Trophoblast cell (in vitro differentiated cells and primary cell): ENCODE data around the gene PCNX1.

Experiments used
- DNase-seq, 2 donors: peaks; one replicate each; pipeline ENCODE4 v3.0.0-alpha.2; 2016
- H2AFZ ChIP-seq: 2 replicates; pipeline ENCODE4 v1.6.1; 2013; ENCODE audit warnings: low read length, moderate library complexity, mild to moderate bottlenecking; ENCODE audit not compliant: insufficient read depth, poor library complexity
- H2AK5ac ChIP-seq: 2 replicates; pipeline ENCODE4 v1.6.1; 2013; ENCODE audit warnings: mild to moderate bottlenecking, low read length
- H2BK120ac ChIP-seq: 2 replicates; pipeline ENCODE4 v1.6.1; 2013; ENCODE audit warnings: low read length, mild to moderate bottlenecking, moderate library complexity; ENCODE audit not compliant: insufficient read depth, poor library complexity
- H2BK12ac ChIP-seq: 2 replicates; pipeline ENCODE4 v1.6.1; 2013; ENCODE audit warnings: mild to moderate bottlenecking, low read length, moderate library complexity
- H2BK5ac ChIP-seq: 2 replicates; pipeline ENCODE4 v1.6.1; 2013; ENCODE audit warnings: low read length, low read depth, moderate library complexity, mild to moderate bottlenecking; ENCODE audit not compliant: poor library complexity
- H3K14ac ChIP-seq: 2 replicates; pipeline ENCODE4 v1.6.1; 2013; ENCODE audit warnings: mild to moderate bottlenecking, low read length
- H3K18ac ChIP-seq: 2 replicates; pipeline ENCODE4 v1.6.1; 2013; ENCODE audit warnings: mild to moderate bottlenecking, low read length
- H3K23ac ChIP-seq: 2 replicates; pipeline ENCODE4 v1.6.1; 2013; ENCODE audit warnings: low read length
- H3K27ac ChIP-seq: 2 replicates; pipeline ENCODE4 v1.5.1; 2013; ENCODE audit warnings: low read depth, mild to moderate bottlenecking, inconsistent platforms, low read length, moderate library complexity
- H3K27me3 ChIP-seq: 2 replicates; pipeline ENCODE4 v1.6.1; 2013; ENCODE audit warnings: inconsistent platforms, mild to moderate bottlenecking, low read length, moderate library complexity; ENCODE audit not compliant: insufficient read depth
- H3K36me3 ChIP-seq, 2 experiments: 1 replicate in 1 of 2; 2 replicates in 1 of 2; pipeline ENCODE4 v1.6.1; 2013; ENCODE audit warnings: low read length in 2 of 2, mild to moderate bottlenecking in 2 of 2, moderate library complexity in 1 of 2; ENCODE audit not compliant: insufficient read depth in 2 of 2, control insufficient read depth in 1 of 2
- H3K4ac ChIP-seq: 2 replicates; pipeline ENCODE4 v1.6.1; 2013; ENCODE audit warnings: low read depth, mild to moderate bottlenecking, low read length, moderate library complexity
- H3K4me1 ChIP-seq, 2 experiments: 1 replicate in 1 of 2; 2 replicates in 1 of 2; pipeline ENCODE4 v1.6.1; 2013; ENCODE audit warnings: low read length in 2 of 2, mild to moderate bottlenecking in 2 of 2, moderate library complexity in 1 of 2; ENCODE audit not compliant: insufficient read depth in 2 of 2, control insufficient read depth in 1 of 2
- H3K4me2 ChIP-seq: 2 replicates; pipeline ENCODE4 v1.6.1; 2013; ENCODE audit warnings: inconsistent platforms, mild to moderate bottlenecking, low read length, moderate library complexity
- H3K4me3 ChIP-seq: 2 replicates; pipeline ENCODE4 v1.5.1; 2013; ENCODE audit warnings: mild to moderate bottlenecking, low read depth, low read length, inconsistent platforms
- H3K79me1 ChIP-seq: one replicate; pipeline ENCODE4 v1.6.1; 2013; ENCODE audit warnings: low read length
- H3K79me2 ChIP-seq: 2 replicates; pipeline ENCODE4 v1.6.1; 2013; ENCODE audit warnings: low read length, mild to moderate bottlenecking; ENCODE audit not compliant: control insufficient read depth, insufficient read depth, poor library complexity
- H3K9ac ChIP-seq: 2 replicates; pipeline ENCODE4 v1.6.1; 2013; ENCODE audit warnings: mild to moderate bottlenecking, low read length
- H3K9me3 ChIP-seq: 2 replicates; pipeline ENCODE4 v1.6.1; 2013; ENCODE audit warnings: low read depth, mild to moderate bottlenecking, control low read depth, inconsistent platforms, low read length; ENCODE audit not compliant: insufficient read depth
- H4K12ac ChIP-seq: 2 replicates; pipeline ENCODE4 v1.6.1; 2013; ENCODE audit warnings: low read depth, mild to moderate bottlenecking, low read length, moderate library complexity
- H4K8ac ChIP-seq: 2 replicates; pipeline ENCODE4 v1.6.1; 2013; ENCODE audit warnings: low read depth, mild to moderate bottlenecking, low read length, moderate library complexity
- H4K91ac ChIP-seq: one replicate; pipeline ENCODE4 v1.6.1; 2013; ENCODE audit warnings: low read depth, mild to moderate bottlenecking, low read length, moderate library complexity
- WGBS: extraction: QIAGEN DNeasy Blood & Tissue Kit; methylation state at CpG from one replicate; pipeline ENCODE4 v1.1.7; 2013; ENCODE audit warnings: missing lambda C conversion rate; ENCODE audit not compliant: insufficient read length, insufficient coverage; ENCODE audit errors: extremely low coverage; 5-methylcytosine and 5-hydroxymethylcytosine counted together

The PCNX1 gene

GRCh38 chr14:71078500-71078899 lies 171.2 kb downstream of the PCNX1 start:
- no peak for DNase-seq
- H3K18ac ChIP-seq = no peak overlapping the region
- peaks cover 10 to 25% of the 10 kb centered on the region in 2 experiments for H3K36me3 ChIP-seq
- H3K79me1 ChIP-seq = peaks cover 4% of the 10 kb centered on the region
- no peak overlapping the region for H3K14ac ChIP-seq
- H3K9ac ChIP-seq = no peak overlapping the region
- H4K91ac ChIP-seq = no peak overlapping the region
- H3K4me1 ChIP-seq = peaks cover 0 to 2% of the 10 kb centered on the region in 2 experiments
- no peak overlapping the region for H4K12ac ChIP-seq
- H2BK5ac ChIP-seq = no peak overlapping the region
- no peak overlapping the region for H3K27ac ChIP-seq
- no peak overlapping the region for H2BK120ac ChIP-seq
- no peak overlapping the region for H3K4ac ChIP-seq
- H3K23ac ChIP-seq = no peak overlapping the region
- WGBS = no CpG with 5 or more reads among the region's 2 CpGs
- peaks cover 2% of the 10 kb centered on the region for H3K9me3 ChIP-seq
- H3K27me3 ChIP-seq = no peaks in the 10 kb centered on the region
- H4K8ac ChIP-seq = no peak overlapping the region
- H2AFZ ChIP-seq = no peak overlapping the region
- no peak overlapping the region for H2BK12ac ChIP-seq
- H2AK5ac ChIP-seq = no peak overlapping the region
- H3K79me2 ChIP-seq = no peaks in the 10 kb centered on the region
- no peak overlapping the region for H3K4me3 ChIP-seq
- H3K4me2 ChIP-seq = no peak overlapping the region

- no CpG with 5 or more reads among the region's 7 CpGs for WGBS
- Histone ChIP-seq H3K4me1 (no peaks in the 10 kb centered on the region), H3K4ac (no peak overlapping the region), H3K9ac (no peak overlapping the region), H3K4me3 (no peak overlapping the region), H2AFZ (no peak overlapping the region), H2BK120ac (no peak overlapping the region), H2AK5ac (no peak overlapping the region), H3K36me3 (peaks cover 9 to 14% of the 10 kb centered on the region in 2 experiments), H2BK12ac (no peak overlapping the region), H3K23ac (no peak overlapping the region), H2BK5ac (no peak overlapping the region), H4K12ac (no peak overlapping the region), H3K27me3 (no peaks in the 10 kb centered on the region), H3K18ac (no peak overlapping the region), H3K9me3 (no peaks in the 10 kb centered on the region), H3K79me1 (no peaks in the 10 kb centered on the region), H3K79me2 (no peaks in the 10 kb centered on the region), H4K91ac (no peak overlapping the region), H3K14ac (no peak overlapping the region), H4K8ac (no peak overlapping the region), H3K4me2 (no peak overlapping the region), H3K27ac (no peak overlapping the region)
- no peak for DNase-seq
Measured at GRCh38 chr14:71086567-71086966, 179.3 kb downstream of the PCNX1 start.

- Histone ChIP-seq H4K12ac (no peak overlapping the region), H3K4ac (no peak overlapping the region), H3K18ac (no peak overlapping the region), H3K27ac (no peak overlapping the region), H3K79me2 (no peaks in the 10 kb centered on the region), H3K14ac (no peak overlapping the region), H4K8ac (no peak overlapping the region), H2AFZ (no peak overlapping the region), H3K9me3 (no peaks in the 10 kb centered on the region), H3K36me3 (peaks cover 5 to 11% of the 10 kb centered on the region in 2 experiments), H3K9ac (no peak overlapping the region), H3K27me3 (no peaks in the 10 kb centered on the region), H3K4me1 (no peaks in the 10 kb centered on the region), H3K23ac (no peak overlapping the region), H2AK5ac (no peak overlapping the region), H4K91ac (no peak overlapping the region), H2BK120ac (no peak overlapping the region), H3K4me3 (no peak overlapping the region), H3K79me1 (no peaks in the 10 kb centered on the region), H3K4me2 (no peak overlapping the region), H2BK12ac (no peak overlapping the region), H2BK5ac (no peak overlapping the region)
- DNase-seq = no peak
Measured at GRCh38 chr14:71089971-71090370, 182.7 kb downstream of the PCNX1 start.

- H3K27ac ChIP-seq = no peak overlapping the region
- WGBS = no CpG with 5 or more reads among the region's 5 CpGs
Measured at GRCh38 chr14:71094722-71095121, 187.5 kb downstream of the PCNX1 start.

More at GRCh38 chr14:71094722-71095121, 187.5 kb downstream of the PCNX1 start:
- H3K36me3 ChIP-seq = peaks cover 3 to 5% of the 10 kb centered on the region in 2 experiments
- no peak overlapping the region for H3K4me2 ChIP-seq
- no peaks in the 10 kb centered on the region for H3K79me1 ChIP-seq
- H3K4me1 ChIP-seq = no peaks in the 10 kb centered on the region
- H2AK5ac ChIP-seq = no peak overlapping the region
- H2BK5ac ChIP-seq = no peak overlapping the region
- H4K8ac ChIP-seq = no peak overlapping the region
- no peak for DNase-seq
- no peaks in the 10 kb centered on the region for H3K9me3 ChIP-seq
- H4K91ac ChIP-seq = no peak overlapping the region
- H3K18ac ChIP-seq = no peak overlapping the region
- no peak overlapping the region for H3K9ac ChIP-seq
- no peaks in the 10 kb centered on the region for H3K79me2 ChIP-seq
- no peak overlapping the region for H3K4me3 ChIP-seq
- no peak overlapping the region for H3K4ac ChIP-seq
- no peaks in the 10 kb centered on the region for H3K27me3 ChIP-seq
- H3K23ac ChIP-seq = no peak overlapping the region
- H2BK120ac ChIP-seq = no peak overlapping the region
- H2BK12ac ChIP-seq = no peak overlapping the region
- H4K12ac ChIP-seq = no peak overlapping the region
- H3K14ac ChIP-seq = no peak overlapping the region
- H2AFZ ChIP-seq = no peak overlapping the region
